Measurements from ENCODE around the gene BATF3. TPM values are rescaled to one million over a fixed set of nuclear protein-coding genes. Genes with fewer than 3 reads are reported as not detected.
"Not testable (repeated sequence)": the region's sequence is repeated elsewhere in the genome, so short reads cannot be mapped to it uniquely, and the experiment has no call there.

The BATF3 gene
- total RNA-seq, 1 donor from 2014 or later: 3.5 TPM

GRCh38 chr1:212658250-212658649, 41.4 kb downstream of the BATF3 start:
- not testable (repeated sequence) for DNase-seq (ENCODE audit: low spot score)

GRCh38 chr1:212656730-212657129, 42.9 kb downstream of the BATF3 start:
- no peak for DNase-seq (ENCODE audit: low spot score)

GRCh38 chr1:212655668-212656440, 43.8 kb downstream of the BATF3 start:
- no peak for DNase-seq (ENCODE audit: low spot score)

- no peak for DNase-seq (ENCODE audit: low spot score)
Observed at GRCh38 chr1:212652609-212653008, 47.0 kb downstream of the BATF3 start.

GRCh38 chr1:212651977-212652376, 47.7 kb downstream of the BATF3 start:
- DNase-seq (ENCODE audit: low spot score): no peak

- DNase-seq (ENCODE audit: low spot score): no peak
Observed at GRCh38 chr1:212651521-212651920, 48.1 kb downstream of the BATF3 start.

- no peak for DNase-seq (ENCODE audit: low spot score)
Observed at GRCh38 chr1:212650228-212650627, 49.4 kb downstream of the BATF3 start.

GRCh38 chr1:212649020-212649419, 50.6 kb downstream of the BATF3 start:
- DNase-seq (ENCODE audit: low spot score): no peak

- DNase-seq (ENCODE audit: low spot score): no peak
Observed at GRCh38 chr1:212648431-212648830, 51.2 kb downstream of the BATF3 start.

GRCh38 chr1:212647004-212647403, 52.6 kb downstream of the BATF3 start:
- no peak for DNase-seq (ENCODE audit: low spot score)

- DNase-seq (ENCODE audit: low spot score): no peak
Observed at GRCh38 chr1:212646588-212646987, 53.1 kb downstream of the BATF3 start.

- DNase-seq (ENCODE audit: low spot score): no peak
Observed at GRCh38 chr1:212645546-212646543, 53.8 kb downstream of the BATF3 start.

- DNase-seq (ENCODE audit: low spot score): no peak
Observed at GRCh38 chr1:212644866-212645545, 54.6 kb downstream of the BATF3 start.

GRCh38 chr1:212643877-212644276, 55.8 kb downstream of the BATF3 start:
- DNase-seq (ENCODE audit: low spot score): no peak

GRCh38 chr1:212641956-212642355, 57.7 kb downstream of the BATF3 start:
- no peak for DNase-seq (ENCODE audit: low spot score)

GRCh38 chr1:212640223-212640878, 59.3 kb downstream of the BATF3 start:
- no peak for DNase-seq (ENCODE audit: low spot score)

- not testable (repeated sequence) for DNase-seq (ENCODE audit: low spot score)
Observed at GRCh38 chr1:212639524-212639923, 60.1 kb downstream of the BATF3 start.

- DNase-seq (ENCODE audit: low spot score): no peak
Observed at GRCh38 chr1:212638492-212639151, 61.0 kb downstream of the BATF3 start.

- no peak for DNase-seq (ENCODE audit: low spot score)
Observed at GRCh38 chr1:212637902-212638301, 61.7 kb downstream of the BATF3 start.
